ENCODE measurements around the gene SOAT2.

SOAT2 gene

GRCh38 chr12:53096089-53096741 is 7.1 kb upstream of the SOAT2 start:
- H3K9ac ChIP-seq: no peak overlapping the region
- H3K4me3 ChIP-seq: no peak overlapping the region
- H3K4me1 ChIP-seq: peaks cover 25% of the 10 kb centered on the region
- H3K36me3 ChIP-seq: no peaks in the 10 kb centered on the region
- peaks cover 18% of the 10 kb centered on the region for H3K27me3 ChIP-seq
- H3K27ac ChIP-seq: no peak overlapping the region
- no peak overlapping the region for H3K4me2 ChIP-seq
- TF ChIP-seq Cebpa-rat (IDR thresholded peaks at IDR 0.05): no peak
- H4K20me1 ChIP-seq: no peaks in the 10 kb centered on the region
- no peaks in the 10 kb centered on the region for H3K9me3 ChIP-seq

- no peak for TF ChIP-seq Cebpa-rat (IDR thresholded peaks at IDR 0.05)
- H3K27me3 ChIP-seq: peaks cover 18% of the 10 kb centered on the region
- no peaks in the 10 kb centered on the region for H3K36me3 ChIP-seq
- no peaks in the 10 kb centered on the region for H3K9me3 ChIP-seq
- H3K9ac ChIP-seq: no peak overlapping the region
- H4K20me1 ChIP-seq: no peaks in the 10 kb centered on the region
- peak overlapping the region; percentile 71; the same call in 1 of the 2 replicates for H3K4me3 ChIP-seq
- peaks cover 25% of the 10 kb centered on the region for H3K4me1 ChIP-seq
- peak overlapping the region; percentile 98 for H3K4me2 ChIP-seq
- H3K27ac ChIP-seq: no peak overlapping the region
Observed at GRCh38 chr12:53096759-53097158, 6.5 kb upstream of the SOAT2 start.

GRCh38 chr12:53097207-53097563 is 6.1 kb upstream of the SOAT2 start:
- Histone ChIP-seq H3K27me3 (peaks cover 18% of the 10 kb centered on the region), H3K36me3 (no peaks in the 10 kb centered on the region), H3K9me3 (no peaks in the 10 kb centered on the region), H3K4me1 (peaks cover 27% of the 10 kb centered on the region), H3K4me3 (peak overlapping the region; percentile 71), H3K27ac (no peak overlapping the region), H3K4me2 (peak overlapping the region; percentile 98), H3K9ac (peak overlapping the region; percentile 67), H4K20me1 (no peaks in the 10 kb centered on the region)
- TF ChIP-seq Cebpa-rat (IDR thresholded peaks at IDR 0.05): no peak

- Histone ChIP-seq H3K27ac (peak within 1 kb of the TSS; percentile 57; the same call in 1 of the 2 replicates), H3K27me3 (peaks cover 18% of the 10 kb centered on the region), H3K9me3 (no peaks in the 10 kb centered on the region), H3K4me3 (peak within 1 kb of the TSS; percentile 71), H4K20me1 (no peaks in the 10 kb centered on the region), H3K36me3 (no peaks in the 10 kb centered on the region), H3K4me2 (peak within 1 kb of the TSS; percentile 98), H3K4me1 (peaks cover 32% of the 10 kb centered on the region), H3K9ac (peak within 1 kb of the TSS; percentile 67)
- no peak for TF ChIP-seq Cebpa-rat (IDR thresholded peaks at IDR 0.05)
Observed at GRCh38 chr12:53097564-53098353, 5.5 kb upstream of the SOAT2 start, which contains the start of gene IGFBP6. Gene IGFBP6 (plus strand): TSS chr12:53097667. CDS start chr12:53097718, 51 bp downstream.

GRCh38 chr12:53098354-53098981 is 4.8 kb upstream of the SOAT2 start:
- Histone ChIP-seq H3K27ac (no peak overlapping the region), H3K4me1 (peaks cover 40% of the 10 kb centered on the region), H3K9me3 (no peaks in the 10 kb centered on the region), H4K20me1 (no peaks in the 10 kb centered on the region), H3K9ac (peak overlapping the region; percentile 67), H3K4me3 (peak overlapping the region; percentile 71), H3K27me3 (peaks cover 18% of the 10 kb centered on the region), H3K36me3 (no peaks in the 10 kb centered on the region), H3K4me2 (peak overlapping the region; percentile 98)
- TF ChIP-seq Cebpa-rat (IDR thresholded peaks at IDR 0.05): no peak

GRCh38 chr12:53099071-53099882 is 4.0 kb upstream of the SOAT2 start:
- Histone ChIP-seq H3K4me3 (no peak overlapping the region), H3K9me3 (no peaks in the 10 kb centered on the region), H3K4me1 (peaks cover 48% of the 10 kb centered on the region), H3K4me2 (peak overlapping the region; percentile 98), H4K20me1 (no peaks in the 10 kb centered on the region), H3K9ac (no peak overlapping the region), H3K27ac (no peak overlapping the region), H3K36me3 (no peaks in the 10 kb centered on the region), H3K27me3 (peaks cover 18% of the 10 kb centered on the region)
- no peak for TF ChIP-seq Cebpa-rat (IDR thresholded peaks at IDR 0.05)

GRCh38 chr12:53100466-53101151 is 2.7 kb upstream of the SOAT2 start:
- Histone ChIP-seq H3K4me2 (no peak overlapping the region), H3K9ac (no peak overlapping the region), H4K20me1 (no peaks in the 10 kb centered on the region), H3K4me3 (no peak overlapping the region), H3K9me3 (no peaks in the 10 kb centered on the region), H3K4me1 (peaks cover 50% of the 10 kb centered on the region), H3K27ac (no peak overlapping the region), H3K36me3 (no peaks in the 10 kb centered on the region), H3K27me3 (peaks cover 18% of the 10 kb centered on the region)
- no peak for TF ChIP-seq Cebpa-rat (IDR thresholded peaks at IDR 0.05)

- peaks cover 50% of the 10 kb centered on the region for H3K4me1 ChIP-seq
- no peaks in the 10 kb centered on the region for H3K9me3 ChIP-seq
- H3K4me2 ChIP-seq: no peak overlapping the region
- H3K36me3 ChIP-seq: no peaks in the 10 kb centered on the region
- no peak overlapping the region for H3K4me3 ChIP-seq
- no peak overlapping the region for H3K9ac ChIP-seq
- TF ChIP-seq Cebpa-rat (IDR thresholded peaks at IDR 0.05): no peak
- peaks cover 12% of the 10 kb centered on the region for H3K27me3 ChIP-seq
- H3K27ac ChIP-seq: no peak overlapping the region
- no peaks in the 10 kb centered on the region for H4K20me1 ChIP-seq
Observed at GRCh38 chr12:53101266-53101665, 2.0 kb upstream of the SOAT2 start.

Measured in BLaER1 (cell line).